HepG2 (cell line): ENCODE data around the gene UPK1A. TPM values are rescaled to one million over a fixed set of nuclear protein-coding genes. Genes with fewer than 3 reads are reported as not detected.

ENCODE experiments used
- ATAC-seq: fragments of 200-7000 bp; cut with Tn5 transposase; 3 replicates; pipeline ENCODE4 v1.9.1; 2020; ENCODE audit warnings: mild to moderate bottlenecking, moderate library complexity
- BruUV-seq: library from RNA; stranded (reverse); fragments of 400-500 nt; replicated peaks from 2 replicates; lab custom pipeline; 2021; lab: Mats Ljungman, UMichigan
- CTCF ChIA-PET: fragments of 300-600 bp; formaldehyde crosslinking; extraction: SDS; loops from one replicate; lab custom pipeline; 2021; ENCODE audit warnings: low total read pairs, inconsistent platforms, low intra/inter-chr PET ratio; lab: Yijun Ruan, JAX
- POLR2A ChIA-PET: fragments of 350-600 bp; sonication (Branson Sonifier 250); formaldehyde crosslinking; loops from one replicate; lab custom pipeline; 2020; ENCODE audit warnings: antibody characterized with exemption, inconsistent platforms; lab: Yijun Ruan, JAX
- DNase-seq: peaks from one replicate; pipeline ENCODE4 v3.0.0-alpha.2; 2015; ENCODE audit warnings: low spot score
- FAIRE-seq: peaks from 3 replicates; lab custom pipeline; 2011; peaks lifted over from hg19 to GRCh38; lab: Jason Lieb, UNC
- H2AFZ ChIP-seq: one replicate; pipeline ENCODE4 v1.6.1; 2011; ENCODE audit warnings: low read length, inconsistent platforms
- H3K27ac ChIP-seq: fragments of 300-600 bp; 3 replicates; pipeline ENCODE4 v1.8.0; 2011; ENCODE audit warnings: mixed run types, mild to moderate bottlenecking, mixed read lengths, low read length, inconsistent platforms; ENCODE audit not compliant: insufficient read depth; ENCODE audit errors: extremely low read length
- H3K27me3 ChIP-seq, 2 experiments: fragments of 200-600 bp in 1 of 2; 2 replicates in 1 of 2; 3 replicates in 1 of 2; pipeline versions ENCODE4 v1.6.0 to v1.8.0; 2011; ENCODE audit warnings: low read length in 2 of 2, mild to moderate bottlenecking in 2 of 2, moderate library complexity in 2 of 2, inconsistent platforms in 1 of 2; ENCODE audit not compliant: insufficient read depth in 2 of 2, control insufficient read depth in 1 of 2
- H3K36me3 ChIP-seq, 2 experiments: fragments of 200-600 bp in 1 of 2; replicated peaks in 1 of 2; 2 replicates in 1 of 2; 3 replicates in 1 of 2; pipeline versions ENCODE4 v1.5.1 to v1.8.0; 2011; ENCODE audit warnings: low read length in 2 of 2, inconsistent platforms in 1 of 2; ENCODE audit not compliant: insufficient read depth in 2 of 2, control insufficient read depth in 1 of 2
- H3K4me1 ChIP-seq: 2 replicates; pipeline ENCODE4 v1.5.1; 2012; ENCODE audit warnings: low read length, inconsistent platforms; ENCODE audit not compliant: insufficient read depth
- H3K4me2 ChIP-seq: 2 replicates; pipeline ENCODE4 v1.6.0; 2011; ENCODE audit warnings: low read depth, low read length, inconsistent platforms
- H3K4me3 ChIP-seq, 3 experiments: fragments of 200-600 bp in 1 of 3; sonication (generic), shearing (Covaris generic) in 1 of 3; replicated peaks in 1 of 3; 2 replicates each; pipeline ENCODE4 v1.5.1; 2011 to 2016; ENCODE audit warnings: low read length in 3 of 3, inconsistent platforms in 2 of 3, low read depth in 2 of 3, mild to moderate bottlenecking in 2 of 3, control low read depth in 1 of 3, mixed read lengths in 1 of 3; ENCODE audit not compliant: insufficient read depth in 1 of 3
- H3K79me2 ChIP-seq: one replicate; pipeline ENCODE4 v1.6.1; 2011; ENCODE audit warnings: low read length, inconsistent platforms; ENCODE audit not compliant: insufficient read depth
- H3K9ac ChIP-seq: 2 replicates; pipeline ENCODE4 v1.6.0; 2011; ENCODE audit warnings: mild to moderate bottlenecking, low read depth, low read length, inconsistent platforms; ENCODE audit not compliant: insufficient read depth
- H3K9me3 ChIP-seq: 2 replicates; pipeline ENCODE4 v1.5.1; 2012; ENCODE audit warnings: mild to moderate bottlenecking, low read length
- H4K20me1 ChIP-seq: 2 replicates; pipeline ENCODE4 v1.6.0; 2011; ENCODE audit warnings: inconsistent platforms, mild to moderate bottlenecking, low read length, moderate library complexity; ENCODE audit not compliant: insufficient read depth
- GABPA ChIP-seq, 2 experiments: IDR thresholded peaks; 2 replicates each; pipeline ENCODE4 v1.6.1; 2011 to 2016; ENCODE audit warnings: low read depth in 2 of 2, low read length in 1 of 2, missing biosample characterization in 1 of 2, missing genetic modification characterization in 1 of 2
- SNRNP70 ChIP-seq: fragments of 200-400 bp; formaldehyde crosslinking; IDR thresholded peaks from 2 replicates; pipeline ENCODE4 v1.6.1; 2017; ENCODE audit warnings: mild to moderate bottlenecking, low read depth, low read length, moderate library complexity
- ZBTB40 ChIP-seq, 2 experiments: fragments of 450-650 bp in 1 of 2; sonication (generic) in 1 of 2; formaldehyde crosslinking in 1 of 2; IDR thresholded peaks; 2 replicates each; pipeline versions ENCODE4 v1.6.1 to v1.8.0; 2016 to 2022; ENCODE audit warnings: antibody characterized with exemption in 1 of 2, mild to moderate bottlenecking in 1 of 2, missing genetic modification reagents in 1 of 2
- ZNF788 ChIP-seq: sonication (generic); formaldehyde crosslinking; IDR thresholded peaks from 2 replicates; pipeline ENCODE4 v1.5.0; 2020; ENCODE audit warnings: mild to moderate bottlenecking, missing genetic modification reagents, borderline replicate concordance
- ZNF83 ChIP-seq: sonication (generic); formaldehyde crosslinking; IDR thresholded peaks from 2 replicates; pipeline ENCODE4 v1.4.0; 2020; ENCODE audit warnings: missing genetic modification reagents, mild to moderate bottlenecking, borderline replicate concordance
- ZSCAN25 ChIP-seq: sonication (generic); formaldehyde crosslinking; IDR thresholded peaks from 2 replicates; pipeline ENCODE4 v1.8.0; 2022; ENCODE audit warnings: mild to moderate bottlenecking, missing genetic modification reagents
- WGBS: methylation state at CpG from one replicate; pipeline ENCODE4 v1.1.6; 2017; ENCODE audit warnings: low lambda C conversion rate; 5-methylcytosine and 5-hydroxymethylcytosine counted together
- in situ Hi-C: cut with HindIII; loops from 2 replicates; pipeline ENCODE4 v1.10.0; 2017; ENCODE audit warnings: low pct_unique_long_range_greater_than_20kb; ENCODE audit not compliant: extremely low pct_ligation_motif_present
- intact Hi-C: fragments of 100-400 bp; cut with micrococcal nuclease; formaldehyde crosslinking; loops from one replicate; pipeline ENCODE4 v1.10.0; 2022; ENCODE audit not compliant: unreplicated experiment
- polyA plus RNA-seq, 8 experiments: library from polyadenylated mRNA; depleted of rRNA in 3 of 8; stranded (reverse) in 7 of 8; unstranded in 1 of 8; fragments of >200 nt; fragmentation: Illumina TruSeq in 4 of 8; extraction: Trizol in 4 of 8; gene quantifications; 2 replicates each; pipeline versions ENCODE4 v1.2.1 to v1.2.3, GENCODE V29; 2011 to 2016; ENCODE audit warnings: low read depth in 4 of 8, missing spikeins in 1 of 8, mixed read lengths in 1 of 8; ENCODE audit not compliant: insufficient read depth in 1 of 8
- total RNA-seq, 5 experiments: library from RNA; depleted of rRNA; stranded (reverse); fragments of >200 nt; fragmentation: Illumina TruSeq; extraction: Trizol; gene quantifications; 2 replicates each; pipeline ENCODE4 v1.2.3, GENCODE V29; 2016; ENCODE audit warnings: low read depth in 1 of 5
- TF ChIP-seq, protein P1 (sequence below): sonication (generic); formaldehyde crosslinking; IDR thresholded peaks from 2 replicates; pipeline ENCODE4 v1.5.0; 2020; ENCODE audit warnings: mild to moderate bottlenecking, missing genetic modification reagents
- TF ChIP-seq, protein P2 (sequence below): IDR thresholded peaks from 2 replicates; pipeline ENCODE4 v1.6.1; 2018; ENCODE audit warnings: missing genetic modification reagents, mild to moderate bottlenecking, missing compliant biosample characterization

Gene UPK1A
- total and polyA plus RNA-seq, 2 of the 13 experiments (the other 11 are each of a cell fraction or from before 2014, with no cell fraction given): 2.9 TPM; not detected in 1

DNA sequence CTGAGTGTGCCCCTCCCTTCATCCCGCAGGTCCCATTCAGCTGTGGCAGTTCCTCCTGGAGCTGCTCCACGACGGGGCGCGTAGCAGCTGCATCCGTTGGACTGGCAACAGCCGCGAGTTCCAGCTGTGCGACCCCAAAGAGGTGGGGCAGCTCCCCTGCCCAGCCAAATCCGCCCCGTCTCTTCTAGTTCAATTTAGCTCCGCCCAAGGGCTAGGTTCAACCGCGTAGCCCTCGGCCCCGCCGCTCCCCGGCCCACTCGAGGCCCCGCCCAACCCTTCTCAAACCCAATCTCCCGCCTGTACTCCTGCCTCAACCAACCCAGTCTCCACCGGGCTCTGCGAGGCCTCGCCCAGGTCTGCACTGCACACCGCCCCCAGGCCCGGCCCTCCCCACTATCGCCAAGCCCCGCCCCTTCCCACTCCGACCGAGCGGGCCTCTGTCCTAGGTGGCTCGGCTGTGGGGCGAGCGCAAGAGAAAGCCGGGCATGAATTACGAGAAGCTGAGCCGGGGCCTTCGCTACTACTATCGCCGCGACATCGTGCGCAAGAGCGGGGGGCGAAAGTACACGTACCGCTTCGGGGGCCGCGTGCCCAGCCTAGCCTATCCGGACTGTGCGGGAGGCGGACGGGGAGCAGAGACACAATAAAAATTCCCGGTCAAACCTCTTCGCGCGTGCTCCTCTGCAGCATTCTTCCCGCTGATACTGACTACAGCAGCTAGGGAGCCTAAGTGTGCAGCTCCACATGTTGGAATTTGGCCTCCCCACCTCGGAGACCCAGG, 21.9 kb upstream of the UPK1A start:
- peak; percentile 90 for DNase-seq
- Histone ChIP-seq H3K4me1 (peaks cover 50% of the 10 kb centered on the region), H2AFZ (peak overlapping the region; percentile 7), H3K4me3 (peak overlapping the region; percentile 66 to 81 (median 70)), H3K9ac (peak overlapping the region; percentile 75), H4K20me1 (no peaks in the 10 kb centered on the region), H3K79me2 (peaks cover 13% of the 10 kb centered on the region), H3K4me2 (peak overlapping the region; percentile 97), H3K27me3 (no peaks in the 10 kb centered on the region; a peak in 1 of 5 replicates), H3K9me3 (no peaks in the 10 kb centered on the region), H3K27ac (peak overlapping the region; percentile 79), H3K36me3 (no peaks in the 10 kb centered on the region)
- ChIA-PET POLR2A (interaction anchor here (0.5 to 4.8 kb wide), 14 partner anchors 14 to 590 kb away, joined by 3 to 44 read pairs (median 4); partner anchors contain the start of genes HAUS5, PSENEN, RBM42 and U2AF1L4), CTCF (interaction anchor here (1.1 to 1.4 kb wide), 2 partner anchors 73 to 89 kb away, joined by 3 to 4 read pairs; partner anchors contain the start of gene KMT2B)
- peak; percentile 86 for ATAC-seq
- in situ Hi-C loops (loop anchor here (5.0 kb wide), 1 partner anchor 97 kb away; the partner anchor contains the start of gene TMEM147), intact Hi-C loops (loop anchor here (10.0 kb wide), 1 partner anchor 90 kb away; no protein-coding TSS in a partner anchor)
- 2% methylated on average over 27 of the region's 60 CpGs for WGBS
- peak; percentile 36 for FAIRE-seq
- BruUV-seq: no TSS peak
- TF ChIP-seq SNRNP70: no peak
- TF ChIP-seq GABPA (IDR thresholded peaks at IDR 0.05; ENCODE audit: low read depth, low read length): no peak
- TF ChIP-seq GABPA (CRISPR knock-in tag; IDR thresholded peaks at IDR 0.05; ENCODE audit: low read depth): no peak
- no peak for TF ChIP-seq ZBTB40 (IDR thresholded peaks at IDR 0.05)
- no peak for TF ChIP-seq ZBTB40 (CRISPR knock-in tag; IDR thresholded peaks at IDR 0.05)
- TF ChIP-seq ZNF83 (CRISPR knock-in tag): no peak
- TF ChIP-seq ZSCAN25 (CRISPR knock-in tag): no peak
- TF ChIP-seq, protein P1, sequence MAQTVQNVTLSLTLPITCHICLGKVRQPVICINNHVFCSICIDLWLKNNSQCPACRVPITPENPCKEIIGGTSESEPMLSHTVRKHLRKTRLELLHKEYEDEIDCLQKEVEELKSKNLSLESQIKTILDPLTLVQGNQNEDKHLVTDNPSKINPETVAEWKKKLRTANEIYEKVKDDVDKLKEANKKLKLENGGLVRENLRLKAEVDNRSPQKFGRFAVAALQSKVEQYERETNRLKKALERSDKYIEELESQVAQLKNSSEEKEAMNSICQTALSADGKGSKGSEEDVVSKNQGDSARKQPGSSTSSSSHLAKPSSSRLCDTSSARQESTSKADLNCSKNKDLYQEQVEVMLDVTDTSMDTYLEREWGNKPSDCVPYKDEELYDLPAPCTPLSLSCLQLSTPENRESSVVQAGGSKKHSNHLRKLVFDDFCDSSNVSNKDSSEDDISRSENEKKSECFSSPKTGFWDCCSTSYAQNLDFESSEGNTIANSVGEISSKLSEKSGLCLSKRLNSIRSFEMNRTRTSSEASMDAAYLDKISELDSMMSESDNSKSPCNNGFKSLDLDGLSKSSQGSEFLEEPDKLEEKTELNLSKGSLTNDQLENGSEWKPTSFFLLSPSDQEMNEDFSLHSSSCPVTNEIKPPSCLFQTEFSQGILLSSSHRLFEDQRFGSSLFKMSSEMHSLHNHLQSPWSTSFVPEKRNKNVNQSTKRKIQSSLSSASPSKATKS (CRISPR knock-in tag): no peak
- TF ChIP-seq, protein P2, sequence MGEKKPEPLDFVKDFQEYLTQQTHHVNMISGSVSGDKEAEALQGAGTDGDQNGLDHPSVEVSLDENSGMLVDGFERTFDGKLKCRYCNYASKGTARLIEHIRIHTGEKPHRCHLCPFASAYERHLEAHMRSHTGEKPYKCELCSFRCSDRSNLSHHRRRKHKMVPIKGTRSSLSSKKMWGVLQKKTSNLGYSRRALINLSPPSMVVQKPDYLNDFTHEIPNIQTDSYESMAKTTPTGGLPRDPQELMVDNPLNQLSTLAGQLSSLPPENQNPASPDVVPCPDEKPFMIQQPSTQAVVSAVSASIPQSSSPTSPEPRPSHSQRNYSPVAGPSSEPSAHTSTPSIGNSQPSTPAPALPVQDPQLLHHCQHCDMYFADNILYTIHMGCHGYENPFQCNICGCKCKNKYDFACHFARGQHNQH (CRISPR knock-in tag): peak; percentile 25; the same call in 1 of the 2 replicates
- TF ChIP-seq ZNF788 (CRISPR knock-in tag): no peak; the same call in 1 of the 2 replicates
